IMR-90 (cell line): Measurements from ENCODE around the gene ARHGEF33. TPM values are rescaled to one million over a fixed set of nuclear protein-coding genes. Genes with fewer than 3 reads are reported as not detected.
A peak's percentile ranks its signal among the peaks of the same experiment; 100 is the strongest.

Source experiments
- ATAC-seq: fragments of 200-7000 bp; cut with Tn5 transposase; 2 replicates; pipeline ENCODE4 v1.9.1; 2020; ENCODE audit warnings: low read depth, mild to moderate bottlenecking, moderate library complexity
- BruUV-seq: library from RNA; stranded (reverse); fragments of 400-500 nt; replicated peaks from 2 replicates; lab custom pipeline; 2021; lab: Mats Ljungman, UMichigan
- CTCF ChIA-PET: fragments of 300-600 bp; formaldehyde crosslinking; extraction: SDS; loops from one replicate; lab custom pipeline; 2021; ENCODE audit warnings: antibody characterized with exemption; lab: Yijun Ruan, JAX
- POLR2A ChIA-PET: fragments of 300-600 bp; sonication (Branson Sonifier 250); formaldehyde crosslinking; loops from one replicate; lab custom pipeline; 2022; ENCODE audit warnings: antibody characterized with exemption; ENCODE audit not compliant: unreplicated experiment; lab: Charles Lee
- DNase-seq: peaks from one replicate; pipeline ENCODE4 v3.0.0; 2013
- H2AFZ ChIP-seq: replicated peaks from 2 replicates; pipeline ENCODE3; 2013; ENCODE audit warnings: low read length, mild to moderate bottlenecking; ENCODE audit not compliant: poor library complexity
- H2AK5ac ChIP-seq: 2 replicates; pipeline ENCODE4 v1.6.1; 2013; ENCODE audit warnings: low read depth, low read length, inconsistent platforms
- H2AK9ac ChIP-seq: replicated peaks from 2 replicates; pipeline ENCODE3; 2013; ENCODE audit warnings: mild to moderate bottlenecking, low read depth, low read length, moderate library complexity; ENCODE audit not compliant: poor library complexity
- H2BK120ac ChIP-seq: 2 replicates; pipeline ENCODE4 v1.6.1; 2013; ENCODE audit warnings: low read depth, low read length, inconsistent platforms
- H2BK15ac ChIP-seq: 3 replicates; pipeline ENCODE4 v1.6.1; 2013; ENCODE audit warnings: low read depth, low read length, inconsistent platforms
- H2BK20ac ChIP-seq: 2 replicates; pipeline ENCODE4 v1.6.1; 2013; ENCODE audit warnings: low read depth, mild to moderate bottlenecking, inconsistent platforms, low read length, moderate library complexity
- H2BK5ac ChIP-seq: 2 replicates; pipeline ENCODE4 v1.6.1; 2013; ENCODE audit warnings: mild to moderate bottlenecking, low read depth, low read length, inconsistent platforms; ENCODE audit not compliant: poor library complexity, severe bottlenecking
- H3K14ac ChIP-seq: replicated peaks from 2 replicates; pipeline ENCODE4 v1.6.1; 2013; ENCODE audit warnings: low read depth, low read length, inconsistent platforms
- H3K18ac ChIP-seq: 2 replicates; pipeline ENCODE4 v1.6.1; 2013; ENCODE audit warnings: low read depth, low read length, control low read depth
- H3K23ac ChIP-seq: 2 replicates; pipeline ENCODE4 v1.6.1; 2013; ENCODE audit warnings: low read depth, low read length, inconsistent platforms
- H3K27ac ChIP-seq: 2 replicates; pipeline ENCODE4 v1.5.1; 2013; ENCODE audit warnings: mild to moderate bottlenecking, control low read depth, low read length; ENCODE audit not compliant: insufficient read depth
- H3K27me3 ChIP-seq: 2 replicates; pipeline ENCODE4 v1.6.1; 2013; ENCODE audit warnings: low read length; ENCODE audit not compliant: control insufficient read depth, insufficient read depth
- H3K36me3 ChIP-seq: 2 replicates; pipeline ENCODE4 v1.6.1; 2013; ENCODE audit warnings: low read length, mixed read lengths; ENCODE audit not compliant: control insufficient read depth, insufficient read depth
- H3K4ac ChIP-seq: 2 replicates; pipeline ENCODE4 v1.6.1; 2013; ENCODE audit warnings: low read depth, low read length, inconsistent platforms
- H3K4me1 ChIP-seq: 2 replicates; pipeline ENCODE4 v1.6.1; 2013; ENCODE audit warnings: low read length, mixed read lengths; ENCODE audit not compliant: control insufficient read depth, insufficient read depth
- H3K4me2 ChIP-seq: 2 replicates; pipeline ENCODE4 v1.6.1; 2013; ENCODE audit warnings: low read depth, mild to moderate bottlenecking, control low read depth, low read length, moderate library complexity
- H3K4me3 ChIP-seq: 2 replicates; pipeline ENCODE4 v1.5.1; 2013; ENCODE audit warnings: low read depth, mild to moderate bottlenecking, control low read depth, low read length, moderate library complexity; ENCODE audit not compliant: insufficient read depth
- H3K56ac ChIP-seq: 2 replicates; pipeline ENCODE4 v1.6.1; 2013; ENCODE audit warnings: low read length, inconsistent platforms; ENCODE audit not compliant: insufficient read depth; ENCODE audit errors: extremely low read depth
- H3K79me1 ChIP-seq, 2 experiments: 2 replicates each; pipeline ENCODE4 v1.6.1; 2013; ENCODE audit warnings: low read length in 2 of 2, inconsistent platforms in 1 of 2, low read depth in 1 of 2
- H3K9ac ChIP-seq: 2 replicates; pipeline ENCODE4 v1.6.1; 2013; ENCODE audit warnings: low read depth, low read length, control low read depth
- H3K9me1 ChIP-seq: 2 replicates; pipeline ENCODE4 v1.6.1; 2013; ENCODE audit warnings: low read length, inconsistent platforms; ENCODE audit not compliant: insufficient read depth
- H3K9me3 ChIP-seq: 2 replicates; pipeline ENCODE4 v1.6.1; 2013; ENCODE audit warnings: low read length; ENCODE audit not compliant: control insufficient read depth, insufficient read depth
- H4K20me1 ChIP-seq: 2 replicates; pipeline ENCODE4 v1.6.1; 2013; ENCODE audit warnings: low read length, inconsistent platforms; ENCODE audit not compliant: insufficient read depth
- H4K5ac ChIP-seq: 2 replicates; pipeline ENCODE4 v1.6.1; 2013; ENCODE audit warnings: mild to moderate bottlenecking, low read depth, low read length, control low read depth
- H4K8ac ChIP-seq, 2 experiments: 2 replicates each; pipeline ENCODE4 v1.6.1; 2013; ENCODE audit warnings: low read depth in 2 of 2, low read length in 2 of 2, control low read depth in 1 of 2, inconsistent platforms in 1 of 2
- H4K91ac ChIP-seq: 2 replicates; pipeline ENCODE4 v1.6.1; 2013; ENCODE audit warnings: low read depth, low read length, inconsistent platforms; ENCODE audit not compliant: insufficient read depth
- BHLHE40 ChIP-seq: fragments of 150-350 bp; IDR thresholded peaks from 2 replicates; pipeline ENCODE4 v1.6.1; 2016; ENCODE audit warnings: mild to moderate bottlenecking, low read depth, low read length
- CEBPB ChIP-seq: IDR thresholded peaks from 2 replicates; pipeline ENCODE4 v1.6.1; 2012; ENCODE audit warnings: low read depth, low read length, improper control_type of control experiment
- FOS ChIP-seq: fragments of 150-350 bp; IDR thresholded peaks from 2 replicates; pipeline ENCODE4 v1.6.1; 2016; ENCODE audit warnings: low read depth, low read length
- MAZ ChIP-seq: IDR thresholded peaks from 2 replicates; pipeline ENCODE4 v1.6.1; 2012; ENCODE audit warnings: low read depth, mild to moderate bottlenecking, low read length, improper control_type of control experiment, moderate library complexity, borderline replicate concordance
- MXI1 ChIP-seq: IDR thresholded peaks from 2 replicates; pipeline ENCODE4 v1.6.1; 2012; ENCODE audit warnings: low read depth, mild to moderate bottlenecking, low read length, moderate library complexity, borderline replicate concordance
- POLR2A ChIP-seq: IDR thresholded peaks from 2 replicates; pipeline ENCODE4 v1.6.1; 2012; ENCODE audit warnings: mild to moderate bottlenecking, low read depth, low read length
- RAD21 ChIP-seq: IDR thresholded peaks from 2 replicates; pipeline ENCODE4 v1.6.1; 2012; ENCODE audit warnings: low read length, improper control_type of control experiment
- RFX5 ChIP-seq: IDR thresholded peaks from 2 replicates; pipeline ENCODE4 v1.8.0; 2012; ENCODE audit warnings: low read depth, mild to moderate bottlenecking, low read length, moderate library complexity
- SMC3 ChIP-seq: fragments of 150-350 bp; IDR thresholded peaks from 2 replicates; pipeline ENCODE4 v1.6.1; 2016; ENCODE audit warnings: low read depth, mild to moderate bottlenecking, antibody characterized with exemption, low read length, moderate library complexity
- WGBS, 2 experiments: methylation state at CpG; one replicate each; pipeline versions ENCODE4 v1.1.5 to v1.1.7; 2013; ENCODE audit warnings: missing lambda C conversion rate in 2 of 2; ENCODE audit not compliant: insufficient read length in 1 of 2; ENCODE audit errors: extremely low coverage in 2 of 2; 5-methylcytosine and 5-hydroxymethylcytosine counted together
- dilution Hi-C: fragments of 300-500 bp; cut with HindIII; formaldehyde crosslinking; loops from one replicate; pipeline ENCODE4 v1.14.3; 2018; ENCODE audit warnings: low sequenced_read_pairs; ENCODE audit not compliant: unreplicated experiment
- in situ Hi-C: fragments of 300-500 bp; cut with MboI; formaldehyde crosslinking; loops from 3 replicates; pipeline ENCODE4 v1.14.3; 2019; ENCODE audit warnings: low sequenced_read_pairs, inconsistent platforms, mixed read lengths
- intact Hi-C: fragments of 100-400 bp; cut with micrococcal nuclease; formaldehyde crosslinking; loops from 2 replicates; pipeline ENCODE4 v1.10.0; 2022
- polyA plus RNA-seq, 3 experiments: library from polyadenylated mRNA; depleted of rRNA; stranded (reverse); fragments of >200 nt; gene quantifications; 2 replicates each; pipeline ENCODE4 v1.2.3, GENCODE V29; 2012; ENCODE audit warnings: low replicate concordance in 1 of 3
- total RNA-seq: library from RNA; depleted of rRNA; stranded (reverse); fragments of >200 nt; gene quantifications from 2 replicates; pipeline ENCODE4 v1.2.3, GENCODE V29; 2012
- TF ChIP-seq, protein P1 (sequence below): fragments of 150-350 bp; IDR thresholded peaks from 2 replicates; pipeline ENCODE4 v1.6.1; 2016; ENCODE audit warnings: low read depth, mild to moderate bottlenecking, low read length, moderate library complexity, borderline replicate concordance
- TF ChIP-seq, protein P2 (sequence below): conservative IDR thresholded peaks from 2 replicates; pipeline ENCODE4 v1.5.1; 2012; ENCODE audit warnings: mild to moderate bottlenecking, low read depth, low read length, improper control_type of control experiment
- TF ChIP-seq, protein P3 (sequence below): fragments of 150-350 bp; IDR thresholded peaks from 2 replicates; pipeline ENCODE4 v1.6.1; 2017; ENCODE audit warnings: mild to moderate bottlenecking, antibody characterized with exemption, low read length, low read depth

Gene ARHGEF33
- total and polyA plus RNA-seq, 2 of the 4 experiments (the other 2 are of a cell fraction) = 0.18 to 0.21 TPM

DNA sequence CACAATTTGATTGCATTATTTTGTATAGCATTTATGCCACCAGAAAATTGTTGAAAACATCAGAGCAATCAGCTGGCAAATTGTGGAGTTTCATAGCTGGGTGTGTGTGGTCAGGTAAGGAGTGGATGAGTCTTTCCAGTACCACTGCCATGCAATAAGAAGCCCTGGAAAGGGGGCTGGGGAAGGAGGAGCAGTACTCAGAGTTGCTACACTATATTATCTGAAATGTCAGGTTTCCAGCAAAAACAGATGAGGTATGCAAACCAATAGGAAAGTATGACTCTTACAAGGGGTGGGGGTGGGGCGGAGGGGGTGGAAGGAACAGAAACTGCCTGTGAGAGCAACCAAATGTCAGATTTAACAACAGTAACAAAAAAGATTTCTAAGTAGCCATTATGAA, 119.0 kb downstream of the ARHGEF33 start:
- H3K36me3 ChIP-seq = peaks cover 27% of the 10 kb centered on the region
- no peak overlapping the region for H3K23ac ChIP-seq
- H3K4me2 ChIP-seq = no peak overlapping the region
- H3K4me1 ChIP-seq = no peaks in the 10 kb centered on the region
- H4K5ac ChIP-seq = no peak overlapping the region
- H2BK20ac ChIP-seq = no peak overlapping the region
- H3K27ac ChIP-seq = no peak overlapping the region
- no TSS peak for BruUV-seq
- no peak overlapping the region for H3K4me3 ChIP-seq
- no peak overlapping the region for H2AK9ac ChIP-seq
- H3K56ac ChIP-seq = no peak overlapping the region
- no peak for ATAC-seq
- WGBS, 2 experiments = no CpG with 5 or more reads among the region's 1 CpG
- no peak overlapping the region for H2BK5ac ChIP-seq
- H3K27me3 ChIP-seq = no peaks in the 10 kb centered on the region
- no peak overlapping the region for H3K9ac ChIP-seq
- H4K8ac ChIP-seq = no peak overlapping the region
- in situ Hi-C loops = no loop called here
- H3K18ac ChIP-seq = no peak overlapping the region
- no peak overlapping the region for H2AK5ac ChIP-seq
- peaks cover 0 to 8% of the 10 kb centered on the region in 2 experiments; a peak in 1 of 4 replicates for H3K79me1 ChIP-seq
- peak; percentile 27 for DNase-seq
- no peak overlapping the region; the same call in 1 of the 2 replicates for H3K4ac ChIP-seq
- no peak overlapping the region for H4K91ac ChIP-seq
- H2BK15ac ChIP-seq = no peak overlapping the region
- H2BK120ac ChIP-seq = no peak overlapping the region
- H3K9me1 ChIP-seq = peaks cover 7% of the 10 kb centered on the region; the same call in 1 of the 2 replicates
- ChIA-PET POLR2A (no interaction called here), CTCF (no interaction called here)
- intact Hi-C loops = no loop called here
- H3K14ac ChIP-seq = no peak overlapping the region
- dilution Hi-C loops = no loop called here
- H4K20me1 ChIP-seq = no peaks in the 10 kb centered on the region
- H3K9me3 ChIP-seq = no peaks in the 10 kb centered on the region
- no peak for TF ChIP-seq BHLHE40
- TF ChIP-seq, protein P1, sequence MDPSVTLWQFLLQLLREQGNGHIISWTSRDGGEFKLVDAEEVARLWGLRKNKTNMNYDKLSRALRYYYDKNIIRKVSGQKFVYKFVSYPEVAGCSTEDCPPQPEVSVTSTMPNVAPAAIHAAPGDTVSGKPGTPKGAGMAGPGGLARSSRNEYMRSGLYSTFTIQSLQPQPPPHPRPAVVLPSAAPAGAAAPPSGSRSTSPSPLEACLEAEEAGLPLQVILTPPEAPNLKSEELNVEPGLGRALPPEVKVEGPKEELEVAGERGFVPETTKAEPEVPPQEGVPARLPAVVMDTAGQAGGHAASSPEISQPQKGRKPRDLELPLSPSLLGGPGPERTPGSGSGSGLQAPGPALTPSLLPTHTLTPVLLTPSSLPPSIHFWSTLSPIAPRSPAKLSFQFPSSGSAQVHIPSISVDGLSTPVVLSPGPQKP = no peak
- no peak for TF ChIP-seq SMC3
- no peak for TF ChIP-seq POLR2A
- TF ChIP-seq RAD21 = no peak
- no peak for TF ChIP-seq MAZ
- TF ChIP-seq RFX5 = no peak
- TF ChIP-seq, protein P2, sequence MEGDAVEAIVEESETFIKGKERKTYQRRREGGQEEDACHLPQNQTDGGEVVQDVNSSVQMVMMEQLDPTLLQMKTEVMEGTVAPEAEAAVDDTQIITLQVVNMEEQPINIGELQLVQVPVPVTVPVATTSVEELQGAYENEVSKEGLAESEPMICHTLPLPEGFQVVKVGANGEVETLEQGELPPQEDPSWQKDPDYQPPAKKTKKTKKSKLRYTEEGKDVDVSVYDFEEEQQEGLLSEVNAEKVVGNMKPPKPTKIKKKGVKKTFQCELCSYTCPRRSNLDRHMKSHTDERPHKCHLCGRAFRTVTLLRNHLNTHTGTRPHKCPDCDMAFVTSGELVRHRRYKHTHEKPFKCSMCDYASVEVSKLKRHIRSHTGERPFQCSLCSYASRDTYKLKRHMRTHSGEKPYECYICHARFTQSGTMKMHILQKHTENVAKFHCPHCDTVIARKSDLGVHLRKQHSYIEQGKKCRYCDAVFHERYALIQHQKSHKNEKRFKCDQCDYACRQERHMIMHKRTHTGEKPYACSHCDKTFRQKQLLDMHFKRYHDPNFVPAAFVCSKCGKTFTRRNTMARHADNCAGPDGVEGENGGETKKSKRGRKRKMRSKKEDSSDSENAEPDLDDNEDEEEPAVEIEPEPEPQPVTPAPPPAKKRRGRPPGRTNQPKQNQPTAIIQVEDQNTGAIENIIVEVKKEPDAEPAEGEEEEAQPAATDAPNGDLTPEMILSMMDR = no peak
- TF ChIP-seq, protein P3, sequence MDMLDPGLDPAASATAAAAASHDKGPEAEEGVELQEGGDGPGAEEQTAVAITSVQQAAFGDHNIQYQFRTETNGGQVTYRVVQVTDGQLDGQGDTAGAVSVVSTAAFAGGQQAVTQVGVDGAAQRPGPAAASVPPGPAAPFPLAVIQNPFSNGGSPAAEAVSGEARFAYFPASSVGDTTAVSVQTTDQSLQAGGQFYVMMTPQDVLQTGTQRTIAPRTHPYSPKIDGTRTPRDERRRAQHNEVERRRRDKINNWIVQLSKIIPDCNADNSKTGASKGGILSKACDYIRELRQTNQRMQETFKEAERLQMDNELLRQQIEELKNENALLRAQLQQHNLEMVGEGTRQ = no peak
- no peak for TF ChIP-seq CEBPB
- no peak for TF ChIP-seq MXI1
- no peak for TF ChIP-seq FOS
- H2AFZ ChIP-seq = no peak overlapping the region
